ENCODE results near the gene ERP29.

GRCh38 chr12:111981987-111982386 lies 31.2 kb upstream of the ERP29 start:
- TF ChIP-seq, protein P1, sequence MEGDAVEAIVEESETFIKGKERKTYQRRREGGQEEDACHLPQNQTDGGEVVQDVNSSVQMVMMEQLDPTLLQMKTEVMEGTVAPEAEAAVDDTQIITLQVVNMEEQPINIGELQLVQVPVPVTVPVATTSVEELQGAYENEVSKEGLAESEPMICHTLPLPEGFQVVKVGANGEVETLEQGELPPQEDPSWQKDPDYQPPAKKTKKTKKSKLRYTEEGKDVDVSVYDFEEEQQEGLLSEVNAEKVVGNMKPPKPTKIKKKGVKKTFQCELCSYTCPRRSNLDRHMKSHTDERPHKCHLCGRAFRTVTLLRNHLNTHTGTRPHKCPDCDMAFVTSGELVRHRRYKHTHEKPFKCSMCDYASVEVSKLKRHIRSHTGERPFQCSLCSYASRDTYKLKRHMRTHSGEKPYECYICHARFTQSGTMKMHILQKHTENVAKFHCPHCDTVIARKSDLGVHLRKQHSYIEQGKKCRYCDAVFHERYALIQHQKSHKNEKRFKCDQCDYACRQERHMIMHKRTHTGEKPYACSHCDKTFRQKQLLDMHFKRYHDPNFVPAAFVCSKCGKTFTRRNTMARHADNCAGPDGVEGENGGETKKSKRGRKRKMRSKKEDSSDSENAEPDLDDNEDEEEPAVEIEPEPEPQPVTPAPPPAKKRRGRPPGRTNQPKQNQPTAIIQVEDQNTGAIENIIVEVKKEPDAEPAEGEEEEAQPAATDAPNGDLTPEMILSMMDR (IDR thresholded peaks at IDR 0.05), result no peak
- no peak for TF ChIP-seq EP300 (IDR thresholded peaks at IDR 0.05)
- TF ChIP-seq POLR2A (IDR thresholded peaks at IDR 0.05), result no peak

All from tibial nerve (tissue), 4 donors.